KOPT-K1 (cell line): ENCODE measurements around the gene PKD1.

Experiments
- H3K27ac ChIP-seq: fragments of 200-600 bp; sonication (generic); 2 replicates; pipeline ENCODE4 v1.5.1; 2016; ENCODE audit warnings: antibody characterized with exemption, mild to moderate bottlenecking, low read depth, low read length; ENCODE audit not compliant: poor library complexity, severe bottlenecking
- H3K36me3 ChIP-seq: fragments of 200-600 bp; sonication (generic); 2 replicates; pipeline ENCODE4 v1.5.1; 2017; ENCODE audit warnings: antibody characterized with exemption, mild to moderate bottlenecking, low read length, moderate library complexity; ENCODE audit not compliant: insufficient read depth
- H3K9me3 ChIP-seq: fragments of 200-600 bp; sonication (generic); 2 replicates; pipeline ENCODE4 v1.5.1; 2017; ENCODE audit warnings: antibody characterized with exemption, low read length, mild to moderate bottlenecking; ENCODE audit not compliant: insufficient read depth, poor library complexity, severe bottlenecking

Gene PKD1

GRCh38 chr16:2087748-2088631 lies 47.7 kb downstream of the PKD1 start:
- Histone ChIP-seq H3K36me3 (peaks cover 82% of the 10 kb centered on the region), H3K9me3 (no peaks in the 10 kb centered on the region), H3K27ac (no peak overlapping the region)

DNA sequence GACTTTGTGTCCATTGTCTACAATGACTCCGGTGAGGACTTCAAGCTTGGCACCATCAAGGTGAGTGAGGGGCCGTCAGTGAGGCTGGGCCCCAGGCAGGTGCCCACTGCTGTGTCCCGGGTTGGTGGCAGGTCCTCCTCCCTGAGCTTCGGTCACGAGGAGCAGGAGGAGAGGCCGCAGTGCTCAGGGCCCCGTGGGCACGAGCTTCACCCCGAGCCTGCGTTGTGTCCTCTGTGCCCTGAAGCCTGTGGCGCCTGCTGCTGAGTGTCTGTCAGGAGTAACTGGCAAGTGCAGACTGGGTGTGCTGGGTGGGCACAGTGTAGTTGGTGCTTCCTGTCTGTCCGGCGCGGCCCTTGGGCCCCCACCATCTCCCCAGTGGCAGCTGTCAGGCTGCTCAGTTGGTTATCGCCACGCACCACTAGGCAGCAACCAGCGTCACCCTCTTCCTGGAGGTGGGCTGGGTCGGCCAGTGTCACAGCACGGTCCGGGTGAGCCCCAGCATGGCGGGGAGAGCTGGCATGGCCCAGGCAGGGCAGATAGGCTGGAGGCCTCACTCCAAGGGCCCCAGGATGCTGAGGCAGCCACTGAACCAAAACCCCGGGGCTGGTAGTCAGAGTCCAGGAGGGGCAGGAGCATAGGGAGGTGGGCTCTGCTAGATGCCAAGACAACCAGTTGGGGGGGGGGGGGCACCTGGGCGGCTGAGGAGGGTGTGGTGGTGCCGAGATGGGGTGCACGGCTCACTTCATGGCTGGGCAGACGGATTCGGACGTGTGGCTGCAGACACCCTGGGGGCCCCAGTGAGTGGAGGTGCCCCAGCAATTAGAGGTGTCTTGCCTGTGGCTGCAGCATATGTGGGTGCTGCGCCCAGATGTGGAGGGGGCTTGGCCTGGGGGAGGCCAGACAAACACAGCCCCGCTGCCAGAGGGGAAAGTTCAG lies 48.6 kb downstream of the PKD1 start:
- no peaks in the 10 kb centered on the region for H3K9me3 ChIP-seq
- H3K27ac ChIP-seq: no peak overlapping the region
- H3K36me3 ChIP-seq: peaks cover 88% of the 10 kb centered on the region

- H3K27ac ChIP-seq: no peak overlapping the region
- H3K36me3 ChIP-seq: peaks cover 85% of the 10 kb centered on the region
- H3K9me3 ChIP-seq: no peaks in the 10 kb centered on the region
These were observed 49.5 kb downstream of the PKD1 start for GRCh38 chr16:2086106-2086742.

DNA sequence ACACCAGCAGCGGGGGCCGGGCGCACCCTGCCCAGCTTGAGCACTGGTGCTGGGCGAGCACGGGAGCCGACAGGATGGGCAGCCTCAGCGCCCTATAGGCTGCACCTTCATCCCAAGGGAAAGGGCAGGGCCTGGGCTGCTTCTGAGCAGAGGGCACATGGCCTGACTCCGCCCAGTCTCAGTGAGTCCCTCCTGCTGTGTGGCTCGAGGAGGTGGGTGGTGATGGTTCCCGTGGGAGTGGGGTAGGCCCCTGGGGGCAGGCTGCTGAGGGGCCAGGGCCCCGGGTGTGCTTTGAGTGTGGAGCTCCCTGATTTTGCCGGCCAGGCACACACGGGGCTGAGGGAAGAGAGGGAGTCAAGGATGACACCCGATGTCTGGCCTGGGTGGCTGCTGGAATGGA lies 50.0 kb downstream of the PKD1 start:
- Histone ChIP-seq H3K9me3 (no peaks in the 10 kb centered on the region), H3K36me3 (peaks cover 84% of the 10 kb centered on the region), H3K27ac (no peak overlapping the region)

- peaks cover 78% of the 10 kb centered on the region for H3K36me3 ChIP-seq
- H3K27ac ChIP-seq: no peak overlapping the region
- H3K9me3 ChIP-seq: no peaks in the 10 kb centered on the region
These were observed 50.6 kb downstream of the PKD1 start for GRCh38 chr16:2084895-2085625.

GRCh38 chr16:2083876-2084780 lies 51.6 kb downstream of the PKD1 start:
- Histone ChIP-seq H3K36me3 (peaks cover 69% of the 10 kb centered on the region), H3K27ac (peak overlapping the region; percentile 18)

DNA sequence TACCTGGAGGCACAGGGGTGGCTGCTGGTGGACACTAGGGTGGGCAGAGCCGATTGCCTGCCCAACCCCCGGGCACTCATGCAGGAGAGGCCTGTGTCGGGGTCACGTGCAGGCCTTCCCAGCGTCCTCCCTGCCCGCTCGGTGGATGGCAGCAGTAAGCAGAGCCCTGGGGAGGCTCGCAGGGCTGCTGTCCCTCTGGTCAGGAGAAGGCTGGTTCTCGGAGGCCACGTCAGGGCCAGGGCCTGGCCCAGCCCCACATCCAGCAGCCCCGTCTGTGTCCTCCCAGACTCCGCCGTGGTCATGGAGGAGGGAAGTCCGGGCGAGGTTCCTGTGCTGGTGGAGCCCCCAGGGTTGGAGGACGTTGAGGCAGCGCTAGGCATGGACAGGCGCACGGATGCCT lies 52.3 kb downstream of the PKD1 start:
- peaks cover 65% of the 10 kb centered on the region for H3K36me3 ChIP-seq
- H3K9me3 ChIP-seq: no peaks in the 10 kb centered on the region
- peak overlapping the region; percentile 18 for H3K27ac ChIP-seq

More at GRCh38 chr16:2083876-2084780, 51.6 kb downstream of the PKD1 start:
- no peaks in the 10 kb centered on the region for H3K9me3 ChIP-seq

GRCh38 chr16:2082983-2083364 lies 52.7 kb downstream of the PKD1 start:
- Histone ChIP-seq H3K27ac (peak overlapping the region; percentile 18), H3K36me3 (peaks cover 60% of the 10 kb centered on the region)

GRCh38 chr16:2082171-2082982 lies 53.3 kb downstream of the PKD1 start:
- Histone ChIP-seq H3K27ac (no peak overlapping the region), H3K9me3 (no peaks in the 10 kb centered on the region), H3K36me3 (peaks cover 54% of the 10 kb centered on the region)

More at GRCh38 chr16:2082983-2083364, 52.7 kb downstream of the PKD1 start:
- no peaks in the 10 kb centered on the region for H3K9me3 ChIP-seq

- Histone ChIP-seq H3K9me3 (no peaks in the 10 kb centered on the region), H3K36me3 (peaks cover 51% of the 10 kb centered on the region), H3K27ac (no peak overlapping the region)
These were observed 54.3 kb downstream of the PKD1 start for GRCh38 chr16:2081201-2082084.

DNA sequence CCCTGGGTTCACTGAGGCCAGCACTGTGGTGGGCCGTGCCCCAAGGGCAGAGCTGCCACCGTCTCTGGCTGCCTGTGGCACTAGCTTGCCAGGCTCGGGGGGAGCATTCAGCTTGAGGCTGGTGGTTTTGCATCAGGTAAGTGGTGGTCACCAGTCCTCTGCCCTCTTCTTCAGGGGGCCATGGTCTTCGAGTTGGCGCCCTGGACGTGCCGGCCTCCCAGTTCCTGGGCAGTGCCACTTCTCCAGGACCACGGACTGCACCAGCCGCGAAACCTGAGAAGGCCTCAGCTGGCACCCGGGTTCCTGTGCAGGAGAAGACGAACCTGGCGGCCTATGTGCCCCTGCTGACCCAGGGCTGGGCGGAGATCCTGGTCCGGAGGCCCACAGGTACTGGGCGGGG lies 55.7 kb downstream of the PKD1 start:
- Histone ChIP-seq H3K9me3 (no peaks in the 10 kb centered on the region), H3K27ac (no peak overlapping the region), H3K36me3 (peaks cover 49% of the 10 kb centered on the region)

GRCh38 chr16:2079311-2079800 lies 56.3 kb downstream of the PKD1 start:
- Histone ChIP-seq H3K36me3 (peaks cover 46% of the 10 kb centered on the region), H3K9me3 (no peaks in the 10 kb centered on the region), H3K27ac (no peak overlapping the region)
